ENCODE data around the gene FAM162A. TPM values are rescaled to one million over a fixed set of nuclear protein-coding genes. Genes with fewer than 3 reads are reported as not detected.

Gene FAM162A
- total RNA-seq, 4 donors from 2014 or later, result 32.7 to 46.5 (median 43.7) TPM

- ATAC-seq, result no peak
- 35 to 83% methylated on average over 1 to 2 of the region's 2 CpGs for WGBS, 2 donors (ENCODE audit: low coverage in 1 of 2)
Observed at GRCh38 chr3:122391681-122392446, 7.9 kb downstream of the FAM162A start.

GRCh38 chr3:122392868-122393844 is 9.2 kb downstream of the FAM162A start:
- ATAC-seq, result no peak
- 0 to 31% methylated on average over 1 to 2 of the region's 2 CpGs for WGBS, 2 donors (ENCODE audit: low coverage in 1 of 2)
- H3K4me1 ChIP-seq, result peaks cover 0 to 32% (median 5%) of the 10 kb centered on the region in 3 donors
- H3K36me3 ChIP-seq, result peaks cover 0 to 12% of the 10 kb centered on the region in 2 donors
- H3K9me3 ChIP-seq, result no peaks in the 10 kb centered on the region
- H3K27me3 ChIP-seq, result no peaks in the 10 kb centered on the region
- H3K27ac ChIP-seq, result peak overlapping the region in 2 of 4 donors; percentile 16 to 37
- no peak overlapping the region for H3K4me3 ChIP-seq
- TF ChIP-seq CTCF (IDR thresholded peaks at IDR 0.05) (peak; percentile 58 to 77 (median 70)), EP300 (IDR thresholded peaks at IDR 0.05) (no peak), POLR2AphosphoS5 (IDR thresholded peaks at IDR 0.05) (no peak), POLR2A (IDR thresholded peaks at IDR 0.05) (no peak)

More at GRCh38 chr3:122391681-122392446, 7.9 kb downstream of the FAM162A start:
- H3K27me3 ChIP-seq, result no peaks in the 10 kb centered on the region
- TF ChIP-seq CTCF (IDR thresholded peaks at IDR 0.05) (no peak), EP300 (IDR thresholded peaks at IDR 0.05) (no peak), POLR2A (IDR thresholded peaks at IDR 0.05) (no peak), POLR2AphosphoS5 (IDR thresholded peaks at IDR 0.05) (no peak)
- peaks cover 0 to 12% of the 10 kb centered on the region in 2 donors for H3K36me3 ChIP-seq
- H3K27ac ChIP-seq, result no peak overlapping the region
- H3K4me3 ChIP-seq, result no peak overlapping the region
- H3K9me3 ChIP-seq, result no peaks in the 10 kb centered on the region
- peaks cover 0 to 41% (median 5%) of the 10 kb centered on the region in 3 donors for H3K4me1 ChIP-seq

GRCh38 chr3:122394173-122394572 is 10.2 kb downstream of the FAM162A start:
- no peak overlapping the region for H3K27ac ChIP-seq
- no peak for TF ChIP-seq POLR2AphosphoS5 (IDR thresholded peaks at IDR 0.05)
- no peak for TF ChIP-seq POLR2A (IDR thresholded peaks at IDR 0.05)
- no peak for TF ChIP-seq EP300 (IDR thresholded peaks at IDR 0.05)
- no peak for TF ChIP-seq CTCF (IDR thresholded peaks at IDR 0.05)
- 71 to 82% methylated on average over 1 of the region's 1 CpG for WGBS, 2 donors (ENCODE audit: low coverage in 1 of 2)
- no peak for ATAC-seq
- H3K36me3 ChIP-seq, result peaks cover 0 to 12% of the 10 kb centered on the region in 2 donors
- H3K4me1 ChIP-seq, result peaks cover 0 to 32% (median 5%) of the 10 kb centered on the region in 3 donors
- H3K9me3 ChIP-seq, result no peaks in the 10 kb centered on the region
- H3K4me3 ChIP-seq, result no peak overlapping the region
- H3K27me3 ChIP-seq, result no peaks in the 10 kb centered on the region

- peaks cover 0 to 12% of the 10 kb centered on the region in 2 donors for H3K36me3 ChIP-seq
- no peak for ATAC-seq
- H3K4me3 ChIP-seq, result no peak overlapping the region
- TF ChIP-seq POLR2A (IDR thresholded peaks at IDR 0.05) (no peak), CTCF (IDR thresholded peaks at IDR 0.05) (no peak), EP300 (IDR thresholded peaks at IDR 0.05) (no peak), POLR2AphosphoS5 (IDR thresholded peaks at IDR 0.05) (no peak)
- H3K27ac ChIP-seq, result no peak overlapping the region
- no peaks in the 10 kb centered on the region for H3K9me3 ChIP-seq
- H3K4me1 ChIP-seq, result peaks cover 0 to 23% (median 5%) of the 10 kb centered on the region in 3 donors
- WGBS, 2 donors (ENCODE audit: low coverage in 1 of 2), result 37 to 57% methylated on average over 3 of the region's 3 CpGs
- no peaks in the 10 kb centered on the region for H3K27me3 ChIP-seq
Observed at GRCh38 chr3:122395582-122395981, 11.6 kb downstream of the FAM162A start.

All from gastroesophageal sphincter (tissue), 4 donors.